ENCODE results near the gene ZAR1L.

ZAR1L gene

DNA sequence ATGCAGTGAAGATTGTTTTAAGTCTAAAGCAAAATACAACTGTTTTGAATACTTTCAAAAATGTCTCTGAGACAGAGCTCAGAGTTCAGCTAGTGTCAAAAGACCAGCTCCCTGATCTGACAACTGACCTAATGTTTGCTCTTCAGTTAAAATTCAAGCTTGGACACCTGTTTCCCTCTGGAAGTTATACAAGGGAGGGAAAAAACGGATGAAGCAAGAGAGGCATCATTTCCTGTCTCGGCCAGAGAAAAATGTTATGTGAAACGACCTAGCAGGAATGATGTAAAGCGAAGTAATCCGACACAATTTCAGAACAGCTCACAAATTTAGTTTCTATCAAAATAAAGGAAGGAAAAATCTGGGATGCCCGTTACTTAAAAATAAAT is 59.4 kb downstream of the ZAR1L start:
- DNase-seq (ENCODE audit: low read depth, low spot score): no peak

DNA sequence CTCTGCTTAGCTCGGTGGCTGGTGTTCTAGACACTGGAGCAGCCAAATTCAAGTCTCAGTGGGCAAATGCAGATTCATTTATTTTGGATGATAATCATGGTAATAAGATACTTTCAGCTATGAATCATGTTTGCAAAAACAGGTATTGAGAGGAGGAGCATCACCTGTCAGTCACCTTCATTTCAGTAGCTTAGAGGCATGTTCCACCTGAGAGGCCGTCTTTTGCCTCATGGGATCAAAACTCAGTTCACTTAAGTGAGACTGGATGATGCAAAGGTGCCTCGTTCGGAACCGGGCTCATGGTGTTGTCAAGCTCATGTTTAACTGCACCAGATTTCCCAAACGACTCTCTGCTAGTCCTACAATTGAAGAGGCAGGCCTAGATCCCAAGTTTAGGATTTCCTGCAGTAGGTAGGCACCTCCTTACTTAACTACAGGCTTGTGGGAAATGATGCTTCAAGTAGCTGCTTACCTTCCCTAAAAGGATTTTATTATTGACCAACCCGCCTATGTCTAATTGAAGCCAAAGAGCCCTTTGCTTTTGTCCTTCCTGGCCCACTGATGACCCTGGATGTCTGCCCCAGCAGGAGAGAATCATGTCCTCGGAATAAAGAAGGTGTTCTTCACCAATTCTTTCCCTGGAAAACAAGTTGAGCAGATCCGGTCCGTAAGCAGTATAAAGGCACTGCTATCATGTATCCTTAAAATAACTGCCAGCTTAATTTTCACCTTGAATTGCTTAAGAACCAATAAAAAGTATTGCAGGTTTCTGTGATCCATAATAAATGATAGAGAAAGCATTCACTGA is 60.0 kb downstream of the ZAR1L start:
- no peak for DNase-seq (ENCODE audit: low read depth, low spot score)

GRCh38 chr13:32254416-32254815 is 60.7 kb downstream of the ZAR1L start:
- peak; percentile 26 for DNase-seq (ENCODE audit: low read depth, low spot score)

GRCh38 chr13:32253911-32254399 is 61.2 kb downstream of the ZAR1L start:
- peak; percentile 32 for DNase-seq (ENCODE audit: low read depth, low spot score)

Data from astrocyte of the hippocampus (primary cell).